Liver (tissue), 9 donors: ENCODE measurements around the gene IP6K1. TPM values are rescaled to one million over a fixed set of nuclear protein-coding genes. Genes with fewer than 3 reads are reported as not detected.

Experiments used
- DNase-seq: peaks from one replicate; pipeline ENCODE4 v3.0.0-alpha.2; 2017; ENCODE audit warnings: low spot score
- H3K27ac ChIP-seq, 2 donors: one replicate each; pipeline ENCODE4 v1.7.0; 2013; ENCODE audit warnings: inconsistent platforms in 2 of 2, low read length in 2 of 2, control low read depth in 1 of 2, low read depth in 1 of 2, mild to moderate bottlenecking in 1 of 2
- H3K27me3 ChIP-seq, 4 donors: one replicate each; pipeline versions ENCODE4 v1.6.1 to v1.7.0; 2013; ENCODE audit warnings: low read length in 3 of 4, inconsistent platforms in 1 of 4, mild to moderate bottlenecking in 1 of 4, moderate library complexity in 1 of 4; ENCODE audit not compliant: control insufficient read depth in 4 of 4, insufficient read depth in 4 of 4
- H3K36me3 ChIP-seq, 4 donors: one replicate each; pipeline versions ENCODE4 v1.6.1 to v1.7.0; 2013; ENCODE audit warnings: low read length in 3 of 4, mild to moderate bottlenecking in 3 of 4, low read depth in 1 of 4, moderate library complexity in 1 of 4; ENCODE audit not compliant: control insufficient read depth in 4 of 4, insufficient read depth in 3 of 4
- H3K4me1 ChIP-seq, 4 donors: one replicate each; pipeline versions ENCODE4 v1.6.1 to v1.7.0; 2013; ENCODE audit warnings: low read length in 3 of 4, mild to moderate bottlenecking in 3 of 4, moderate library complexity in 1 of 4; ENCODE audit not compliant: control insufficient read depth in 4 of 4, insufficient read depth in 4 of 4
- H3K4me3 ChIP-seq, 3 donors: one replicate each; pipeline versions ENCODE4 v1.6.1 to v1.7.0; 2013; ENCODE audit warnings: low read length in 3 of 3, control low read depth in 1 of 3, low read depth in 1 of 3, mild to moderate bottlenecking in 1 of 3
- H3K9ac ChIP-seq, 2 donors: one replicate each; pipeline ENCODE4 v1.7.0; 2013; ENCODE audit warnings: low read length in 2 of 2, mild to moderate bottlenecking in 2 of 2, moderate library complexity in 2 of 2, control low read depth in 1 of 2, low read depth in 1 of 2
- H3K9me3 ChIP-seq, 4 donors: one replicate each; pipeline versions ENCODE4 v1.6.1 to v1.7.0; 2013; ENCODE audit warnings: low read length in 3 of 4; ENCODE audit not compliant: control insufficient read depth in 4 of 4
- ATF3 ChIP-seq: IDR thresholded peaks from 2 replicates; pipeline ENCODE4 v1.6.1; 2016; ENCODE audit warnings: antibody characterized with exemption
- EGR1 ChIP-seq, 2 donors: IDR thresholded peaks; 2 replicates each; pipeline ENCODE4 v1.6.1; 2016 to 2018; ENCODE audit warnings: antibody characterized with exemption in 2 of 2, low read depth in 2 of 2
- FOXA1 ChIP-seq: IDR thresholded peaks from 2 replicates; pipeline ENCODE4 v1.6.1; 2016; ENCODE audit warnings: antibody characterized with exemption
- FOXA2 ChIP-seq: IDR thresholded peaks from 2 replicates; pipeline ENCODE4 v1.6.1; 2016; ENCODE audit warnings: antibody characterized with exemption
- GABPA ChIP-seq, 2 donors: IDR thresholded peaks in 1 of 2; conservative IDR thresholded peaks in 1 of 2; 2 replicates each; pipeline ENCODE4 v1.6.1; 2016; ENCODE audit warnings: antibody characterized with exemption in 2 of 2, mild to moderate bottlenecking in 1 of 2, moderate library complexity in 1 of 2
- HNF4A ChIP-seq, 2 donors: conservative IDR thresholded peaks; 2 replicates each; pipeline ENCODE4 v1.6.1; 2016; ENCODE audit warnings: antibody characterized with exemption in 2 of 2, mild to moderate bottlenecking in 2 of 2
- HNF4G ChIP-seq: IDR thresholded peaks from 2 replicates; pipeline ENCODE4 v1.6.1; 2016; ENCODE audit warnings: antibody characterized with exemption
- JUND ChIP-seq, 2 donors: IDR thresholded peaks; 2 replicates each; pipeline ENCODE4 v1.6.1; 2016; ENCODE audit warnings: antibody characterized with exemption in 2 of 2
- MAX ChIP-seq: IDR thresholded peaks from 2 replicates; pipeline ENCODE4 v1.6.1; 2016; ENCODE audit warnings: antibody characterized with exemption
- NR2F2 ChIP-seq: IDR thresholded peaks from 2 replicates; pipeline ENCODE4 v1.6.1; 2016; ENCODE audit warnings: antibody characterized with exemption
- RAD21 ChIP-seq, 2 donors: IDR thresholded peaks; 2 replicates each; pipeline ENCODE4 v1.6.1; 2016; ENCODE audit warnings: antibody characterized with exemption in 2 of 2, mild to moderate bottlenecking in 2 of 2
- RXRA ChIP-seq, 2 donors: IDR thresholded peaks; 2 replicates each; pipeline ENCODE4 v1.6.1; 2017 to 2018; ENCODE audit warnings: antibody characterized with exemption in 2 of 2, mild to moderate bottlenecking in 1 of 2
- SP1 ChIP-seq: IDR thresholded peaks from 2 replicates; pipeline ENCODE4 v1.6.1; 2018; ENCODE audit warnings: antibody characterized with exemption, mild to moderate bottlenecking
- TAF1 ChIP-seq: conservative IDR thresholded peaks from 2 replicates; pipeline ENCODE4 v1.6.1; 2016; ENCODE audit warnings: antibody characterized with exemption, mild to moderate bottlenecking
- YY1 ChIP-seq: IDR thresholded peaks from 2 replicates; pipeline ENCODE4 v1.6.1; 2016; ENCODE audit warnings: antibody characterized with exemption, mild to moderate bottlenecking
- ZBTB33 ChIP-seq: IDR thresholded peaks from 2 replicates; pipeline ENCODE4 v1.6.1; 2016; ENCODE audit warnings: antibody characterized with exemption
- WGBS: extraction: QIAGEN DNeasy Blood & Tissue Kit; methylation state at CpG from one replicate; pipeline ENCODE4 v1.1.7; 2013; 5-methylcytosine and 5-hydroxymethylcytosine counted together
- polyA plus RNA-seq, 2 donors: library from polyadenylated mRNA; stranded (reverse) in 1 of 2; unstranded in 1 of 2; fragments of 200-250 nt in 1 of 2; fragments of >200 nt in 1 of 2; fragmentation: Nextera tagmentation in 1 of 2; extraction: Ambion mirVana in 1 of 2; gene quantifications; one replicate each; pipeline versions ENCODE4 v1.2.1 to v1.2.3, GENCODE V29; 2013 to 2015
- total RNA-seq, 2 donors: library from RNA; depleted of rRNA; stranded (reverse); fragments of >200 nt; gene quantifications; one replicate each; pipeline ENCODE4 v1.2.3, GENCODE V29; 2014
- TF ChIP-seq, protein P1 (sequence below): IDR thresholded peaks from 2 replicates; pipeline ENCODE4 v1.6.1; 2016; ENCODE audit warnings: antibody characterized with exemption, mild to moderate bottlenecking
- TF ChIP-seq, protein P2 (sequence below): fragments of 150-350 bp; IDR thresholded peaks from 2 replicates; pipeline ENCODE4 v1.5.1; 2017; ENCODE audit warnings: improper control_type of control experiment, low read depth, low read length; ENCODE audit not compliant: missing input control
- donor health status: healthy.
- donor health status: healthy.
- donor health status: healthy.
- donor health status: healthy.
- donor health status: healthy.

Gene IP6K1
- total and polyA plus RNA-seq, 4 donors: 6.6 to 32.3 (median 18.1) TPM

GRCh38 chr3:49723628-49724551, 62.5 kb downstream of the IP6K1 start, which contains the start of gene GMPPB:
GMPPB (minus strand) TSS chr3:49723951; CDS start chr3:49723726, 225 bp downstream.
- peak; percentile 97 for DNase-seq
- Histone ChIP-seq H3K27ac (peak within 1 kb of the TSS; percentile 90 to 92), H3K9me3 (no peaks in the 10 kb centered on the region), H3K27me3 (no peaks in the 10 kb centered on the region), H3K4me1 (peaks cover 6 to 50% (median 37%) of the 10 kb centered on the region in 4 donors), H3K9ac (peak within 1 kb of the TSS; percentile 75 to 80), H3K4me3 (peak within 1 kb of the TSS; percentile 91 to 94 (median 93)), H3K36me3 (peaks cover 5 to 29% (median 11%) of the 10 kb centered on the region in 4 donors)
- under 1% methylated on average over 102 of the region's 102 CpGs for WGBS
- TF ChIP-seq RXRA (IDR thresholded peaks at IDR 0.05) (peak in 1 of 2 donors; percentile 14), NR2F2 (peak; percentile 15), JUND (IDR thresholded peaks at IDR 0.05) (no peak), FOXA1 (no peak), YY1 (peak; percentile 41), FOXA2 (no peak), HNF4G (no peak), EGR1 (IDR thresholded peaks at IDR 0.05; ENCODE audit: low read depth in 2 of 2) (no peak), TAF1 (no peak), SP1 (peak; percentile 59), RAD21 (IDR thresholded peaks at IDR 0.05) (peak in 1 of 2 donors; percentile 9), ATF3 (no peak), MAX (no peak), HNF4A (conservative IDR thresholded peaks at IDR 0.05) (peak in 1 of 2 donors; percentile 0), ZBTB33 (no peak), GABPA (IDR thresholded peaks at IDR 0.05 in 1 of 2, conservative IDR thresholded peaks at IDR 0.05 in 1 of 2) (peak in 1 of 2 donors; percentile 32)
- TF ChIP-seq, protein P1, sequence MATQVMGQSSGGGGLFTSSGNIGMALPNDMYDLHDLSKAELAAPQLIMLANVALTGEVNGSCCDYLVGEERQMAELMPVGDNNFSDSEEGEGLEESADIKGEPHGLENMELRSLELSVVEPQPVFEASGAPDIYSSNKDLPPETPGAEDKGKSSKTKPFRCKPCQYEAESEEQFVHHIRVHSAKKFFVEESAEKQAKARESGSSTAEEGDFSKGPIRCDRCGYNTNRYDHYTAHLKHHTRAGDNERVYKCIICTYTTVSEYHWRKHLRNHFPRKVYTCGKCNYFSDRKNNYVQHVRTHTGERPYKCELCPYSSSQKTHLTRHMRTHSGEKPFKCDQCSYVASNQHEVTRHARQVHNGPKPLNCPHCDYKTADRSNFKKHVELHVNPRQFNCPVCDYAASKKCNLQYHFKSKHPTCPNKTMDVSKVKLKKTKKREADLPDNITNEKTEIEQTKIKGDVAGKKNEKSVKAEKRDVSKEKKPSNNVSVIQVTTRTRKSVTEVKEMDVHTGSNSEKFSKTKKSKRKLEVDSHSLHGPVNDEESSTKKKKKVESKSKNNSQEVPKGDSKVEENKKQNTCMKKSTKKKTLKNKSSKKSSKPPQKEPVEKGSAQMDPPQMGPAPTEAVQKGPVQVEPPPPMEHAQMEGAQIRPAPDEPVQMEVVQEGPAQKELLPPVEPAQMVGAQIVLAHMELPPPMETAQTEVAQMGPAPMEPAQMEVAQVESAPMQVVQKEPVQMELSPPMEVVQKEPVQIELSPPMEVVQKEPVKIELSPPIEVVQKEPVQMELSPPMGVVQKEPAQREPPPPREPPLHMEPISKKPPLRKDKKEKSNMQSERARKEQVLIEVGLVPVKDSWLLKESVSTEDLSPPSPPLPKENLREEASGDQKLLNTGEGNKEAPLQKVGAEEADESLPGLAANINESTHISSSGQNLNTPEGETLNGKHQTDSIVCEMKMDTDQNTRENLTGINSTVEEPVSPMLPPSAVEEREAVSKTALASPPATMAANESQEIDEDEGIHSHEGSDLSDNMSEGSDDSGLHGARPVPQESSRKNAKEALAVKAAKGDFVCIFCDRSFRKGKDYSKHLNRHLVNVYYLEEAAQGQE: peak; percentile 75
- TF ChIP-seq, protein P2, sequence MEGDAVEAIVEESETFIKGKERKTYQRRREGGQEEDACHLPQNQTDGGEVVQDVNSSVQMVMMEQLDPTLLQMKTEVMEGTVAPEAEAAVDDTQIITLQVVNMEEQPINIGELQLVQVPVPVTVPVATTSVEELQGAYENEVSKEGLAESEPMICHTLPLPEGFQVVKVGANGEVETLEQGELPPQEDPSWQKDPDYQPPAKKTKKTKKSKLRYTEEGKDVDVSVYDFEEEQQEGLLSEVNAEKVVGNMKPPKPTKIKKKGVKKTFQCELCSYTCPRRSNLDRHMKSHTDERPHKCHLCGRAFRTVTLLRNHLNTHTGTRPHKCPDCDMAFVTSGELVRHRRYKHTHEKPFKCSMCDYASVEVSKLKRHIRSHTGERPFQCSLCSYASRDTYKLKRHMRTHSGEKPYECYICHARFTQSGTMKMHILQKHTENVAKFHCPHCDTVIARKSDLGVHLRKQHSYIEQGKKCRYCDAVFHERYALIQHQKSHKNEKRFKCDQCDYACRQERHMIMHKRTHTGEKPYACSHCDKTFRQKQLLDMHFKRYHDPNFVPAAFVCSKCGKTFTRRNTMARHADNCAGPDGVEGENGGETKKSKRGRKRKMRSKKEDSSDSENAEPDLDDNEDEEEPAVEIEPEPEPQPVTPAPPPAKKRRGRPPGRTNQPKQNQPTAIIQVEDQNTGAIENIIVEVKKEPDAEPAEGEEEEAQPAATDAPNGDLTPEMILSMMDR: no peak
